ENCODE results near the gene NMUR2.

NMUR2 gene

DNA sequence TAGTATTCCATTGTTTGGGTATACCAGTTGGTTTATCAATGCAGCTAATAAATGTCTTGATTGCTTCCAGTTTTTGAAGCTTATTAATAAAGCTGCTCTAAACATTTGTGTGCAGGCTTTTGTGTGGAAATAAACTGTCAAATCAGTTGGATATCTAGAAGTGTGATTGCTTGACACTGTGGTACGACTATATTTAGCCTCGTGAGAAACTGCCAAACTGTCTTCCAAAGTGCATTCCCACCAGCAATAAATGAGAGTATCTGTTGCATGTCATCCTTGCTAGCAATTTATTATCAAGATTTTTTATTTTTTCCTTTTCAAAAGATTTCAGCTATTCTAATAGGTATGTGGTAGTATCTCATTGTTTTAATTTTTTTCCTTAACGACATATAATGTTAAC, 37.5 kb downstream of the NMUR2 start:
- no peak for DNase-seq

GRCh38 chr5:152366716-152367115, 38.4 kb downstream of the NMUR2 start:
- no peak for DNase-seq

DNA sequence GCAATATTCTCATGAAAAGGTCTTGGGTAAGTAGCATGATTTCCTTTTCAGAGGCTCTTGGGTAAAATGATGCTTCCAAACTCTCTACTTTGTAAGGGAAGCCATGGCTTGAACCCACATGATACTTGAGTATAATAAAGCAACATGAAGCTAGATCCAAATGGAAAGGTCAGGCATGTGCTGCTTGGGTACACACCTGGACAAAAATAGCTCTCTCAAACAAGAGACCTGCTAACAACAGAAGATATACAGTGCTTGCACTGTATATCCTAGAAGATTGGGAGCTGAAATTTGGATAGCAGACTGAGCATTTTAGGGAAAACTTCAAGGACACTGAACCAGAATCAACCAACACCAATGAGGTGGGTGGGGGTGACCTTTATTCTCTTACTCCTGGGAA, 40.2 kb downstream of the NMUR2 start:
- DNase-seq, result no peak

- DNase-seq, result no peak
Measured at GRCh38 chr5:152364172-152364571, 40.9 kb downstream of the NMUR2 start.

GRCh38 chr5:152358861-152359568, 46.1 kb downstream of the NMUR2 start:
- DNase-seq, result no peak

DNA sequence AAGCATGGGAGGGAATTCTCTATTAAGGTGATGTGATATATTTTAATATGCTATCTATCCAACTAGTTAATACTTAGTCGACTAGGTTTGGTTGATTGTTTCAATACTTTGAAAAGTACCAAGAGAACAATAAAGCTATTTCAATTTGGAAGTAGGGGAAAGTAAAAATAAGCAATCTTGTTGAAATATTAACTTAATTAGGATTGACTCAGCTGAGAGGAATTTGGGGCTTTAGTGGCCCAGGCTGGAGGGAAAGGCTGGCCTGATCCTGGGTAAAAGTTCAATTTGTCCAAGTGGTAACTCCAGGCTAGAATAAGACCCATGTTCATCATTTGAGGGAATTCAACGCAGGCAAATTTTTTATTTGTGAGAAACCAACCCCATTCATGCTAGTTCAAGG, 48.6 kb downstream of the NMUR2 start:
- DNase-seq, result no peak

GRCh38 chr5:152355061-152355460, 50.0 kb downstream of the NMUR2 start:
- no peak for DNase-seq

DNA sequence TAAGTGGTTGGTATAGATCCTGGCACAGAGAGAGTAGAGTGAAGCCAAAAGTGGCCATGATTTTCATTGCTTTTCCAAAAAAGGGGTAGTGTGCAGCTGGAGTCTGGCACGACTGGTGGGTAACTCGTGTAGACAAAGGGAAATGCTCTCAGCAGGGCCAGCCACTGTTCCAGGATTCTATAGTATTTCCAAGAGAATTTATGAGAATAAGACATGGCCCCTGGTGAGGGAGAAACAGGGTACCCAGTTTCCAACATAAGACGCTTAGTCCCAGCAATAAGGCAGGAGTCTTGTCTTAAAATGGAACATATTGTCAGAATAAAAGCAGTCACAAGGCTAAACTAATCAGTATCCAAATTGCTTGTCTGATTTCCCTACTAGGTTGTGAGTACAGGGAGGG, 52.1 kb downstream of the NMUR2 start:
- DNase-seq, result no peak

DNA sequence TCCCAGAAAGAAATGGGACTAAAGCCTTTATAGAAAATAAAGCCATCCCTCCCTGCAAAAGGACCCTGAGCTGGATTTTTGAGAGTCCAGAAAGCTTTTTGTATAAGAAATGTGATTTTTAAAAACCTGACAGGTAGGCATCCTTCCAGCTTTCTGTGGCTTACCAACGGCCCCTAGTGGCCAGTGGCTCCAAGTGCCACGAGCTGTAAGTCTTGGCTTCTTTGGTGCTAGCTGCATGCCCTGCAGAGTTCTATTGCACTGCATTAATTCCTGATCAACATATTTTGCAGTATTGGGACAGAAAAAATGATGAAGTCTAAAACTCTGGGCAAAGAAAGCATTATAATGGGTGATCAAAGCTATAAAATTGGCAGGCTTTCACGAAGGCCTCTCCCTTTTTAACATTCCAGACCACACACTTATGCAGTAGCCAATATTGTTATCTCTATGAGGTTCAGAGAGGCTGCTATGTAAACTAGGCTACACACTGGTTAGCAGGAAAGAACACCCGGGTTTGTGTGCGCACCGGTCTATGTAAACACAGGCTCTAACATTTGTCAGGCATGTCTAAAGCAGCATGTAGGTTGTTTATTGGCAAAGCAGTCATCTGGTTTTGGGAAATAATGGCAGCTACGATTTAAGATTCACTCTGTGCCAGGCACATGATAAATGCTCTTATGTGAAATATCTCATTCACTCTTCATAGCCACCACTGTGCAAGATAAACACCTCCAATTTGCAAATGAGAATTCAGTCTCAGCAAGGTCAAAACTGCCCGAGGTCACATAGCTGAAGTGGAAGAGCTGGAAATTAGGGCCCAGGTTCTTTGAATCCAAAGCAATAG, 55.2 kb downstream of the NMUR2 start:
- no peak for DNase-seq

Measured in NCI-H524 treated with DMSO at 0.1 percent for 48 hours (cell line).